ENCODE measurements around the gene GNB1L. TPM values are rescaled to one million over a fixed set of nuclear protein-coding genes. Genes with fewer than 3 reads are reported as not detected.
A peak's percentile ranks its signal among the peaks of the same experiment; 100 is the strongest.

The GNB1L gene
- total RNA-seq, 2 experiments from 2014 or later, result 7.6 to 12.4 TPM

- intact Hi-C loops (cut with DNase I, micrococcal nuclease), result no loop called here
- Mint-ChIP-seq H3K4me1 (peaks cover 29% of the 10 kb centered on the region), H3K27ac (peak within 1 kb of the TSS; percentile 58)
Observed at GRCh38 chr22:19760058-19760950, 94.4 kb downstream of the GNB1L start, which contains the start of gene TBX1. Gene TBX1 (plus strand): TSS chr22:19760778. CDS start chr22:19760844, 66 bp downstream.

DNA sequence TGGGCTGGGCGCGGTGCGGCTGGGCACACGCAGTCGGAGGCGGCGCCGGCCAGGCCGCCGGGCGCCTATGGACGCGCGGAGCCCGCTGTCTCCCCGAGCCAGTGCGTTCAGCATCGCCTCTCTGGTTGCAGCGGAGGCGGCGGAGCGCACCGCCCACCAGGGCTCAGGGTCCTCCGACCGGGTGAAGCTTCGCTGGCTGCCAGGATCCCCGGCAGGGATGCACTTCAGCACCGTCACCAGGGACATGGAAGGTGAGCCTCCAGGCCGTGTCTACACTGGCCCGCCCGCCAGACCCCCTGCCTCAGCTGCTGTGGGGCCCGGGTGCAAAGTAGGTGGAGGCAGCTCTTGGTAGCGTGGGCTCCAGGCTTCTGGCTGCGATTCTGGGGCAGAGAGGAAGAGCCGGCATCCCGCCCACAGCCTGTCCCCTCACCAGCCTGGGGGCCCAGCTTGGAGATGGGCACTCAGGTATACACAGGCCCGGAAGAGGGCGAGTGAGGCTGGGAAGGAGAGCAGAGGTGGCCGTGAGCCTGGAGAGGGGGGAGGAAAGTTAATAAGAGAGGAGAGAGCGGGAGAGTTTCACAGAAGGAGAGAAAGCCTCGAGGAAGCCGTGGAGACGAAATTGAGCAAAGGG lies 95.1 kb downstream of the GNB1L start:
- Mint-ChIP-seq H3K27ac (no peak overlapping the region), H3K27me3 (peaks cover 52% of the 10 kb centered on the region), H3K4me1 (peaks cover 27% of the 10 kb centered on the region), H3K36me3 (ENCODE audit: low read depth) (no peaks in the 10 kb centered on the region), H3K9me3 (ENCODE audit: low read depth) (no peaks in the 10 kb centered on the region), H3K4me3 (peak overlapping the region; percentile 72)
- ChIA-PET POLR2A (no interaction called here), CTCF (interaction anchor here (0.5 kb wide), 1 partner anchor 151 kb away, joined by 3 read pairs; no protein-coding TSS in a partner anchor)
- ATAC-seq (no peak), DNase-seq (no peak)
- intact Hi-C loops (cut with DNase I, micrococcal nuclease), result loop anchor here in 1 of 2 experiments (5.0 kb wide), 1 partner anchor 133 kb away; no protein-coding TSS in a partner anchor

More at GRCh38 chr22:19760058-19760950, 94.4 kb downstream of the GNB1L start, which contains the start of gene TBX1:
- ChIA-PET POLR2A (no interaction called here), CTCF (interaction anchor here (0.5 kb wide), 1 partner anchor 150 kb away, joined by 3 read pairs; no protein-coding TSS in a partner anchor)
- H3K27me3 Mint-ChIP-seq, result peaks cover 56% of the 10 kb centered on the region
- H3K9me3 Mint-ChIP-seq (ENCODE audit: low read depth), result no peaks in the 10 kb centered on the region
- peak within 1 kb of the TSS; percentile 72 for H3K4me3 Mint-ChIP-seq
- no peak for ATAC-seq
- DNase-seq, result no peak
- H3K36me3 Mint-ChIP-seq (ENCODE audit: low read depth), result no peaks in the 10 kb centered on the region

GRCh38 chr22:19758896-19759426 lies 95.7 kb downstream of the GNB1L start:
- no peak for ATAC-seq
- ChIA-PET CTCF (no interaction called here), POLR2A (no interaction called here)
- H3K36me3 Mint-ChIP-seq (ENCODE audit: low read depth), result no peaks in the 10 kb centered on the region
- H3K27me3 Mint-ChIP-seq, result peaks cover 57% of the 10 kb centered on the region
- H3K9me3 Mint-ChIP-seq (ENCODE audit: low read depth), result no peaks in the 10 kb centered on the region
- peaks cover 27% of the 10 kb centered on the region for H3K4me1 Mint-ChIP-seq
- intact Hi-C loops (cut with DNase I, micrococcal nuclease), result loop anchor here in 1 of 2 experiments (5.0 kb wide), 1 partner anchor 133 kb away; no protein-coding TSS in a partner anchor
- no peak overlapping the region for H3K4me3 Mint-ChIP-seq
- no peak for DNase-seq
- no peak overlapping the region for H3K27ac Mint-ChIP-seq

GRCh38 chr22:19757985-19758895 lies 96.4 kb downstream of the GNB1L start:
- Mint-ChIP-seq H3K36me3 (ENCODE audit: low read depth) (no peaks in the 10 kb centered on the region), H3K4me1 (peaks cover 27% of the 10 kb centered on the region), H3K9me3 (ENCODE audit: low read depth) (no peaks in the 10 kb centered on the region), H3K27me3 (peaks cover 57% of the 10 kb centered on the region), H3K27ac (no peak overlapping the region), H3K4me3 (no peak overlapping the region)
- ChIA-PET POLR2A (no interaction called here), CTCF (interaction anchor here (2.0 to 2.3 kb wide), 2 partner anchors 152 to 190 kb away, joined by 9 to 12 read pairs; no protein-coding TSS in a partner anchor)
- ATAC-seq (no peak), DNase-seq (no peak)
- intact Hi-C loops (cut with DNase I, micrococcal nuclease), result loop anchor here in 1 of 2 experiments (2.0 to 5.0 kb wide), 2 partner anchors 33 to 134 kb away; no protein-coding TSS in a partner anchor

DNA sequence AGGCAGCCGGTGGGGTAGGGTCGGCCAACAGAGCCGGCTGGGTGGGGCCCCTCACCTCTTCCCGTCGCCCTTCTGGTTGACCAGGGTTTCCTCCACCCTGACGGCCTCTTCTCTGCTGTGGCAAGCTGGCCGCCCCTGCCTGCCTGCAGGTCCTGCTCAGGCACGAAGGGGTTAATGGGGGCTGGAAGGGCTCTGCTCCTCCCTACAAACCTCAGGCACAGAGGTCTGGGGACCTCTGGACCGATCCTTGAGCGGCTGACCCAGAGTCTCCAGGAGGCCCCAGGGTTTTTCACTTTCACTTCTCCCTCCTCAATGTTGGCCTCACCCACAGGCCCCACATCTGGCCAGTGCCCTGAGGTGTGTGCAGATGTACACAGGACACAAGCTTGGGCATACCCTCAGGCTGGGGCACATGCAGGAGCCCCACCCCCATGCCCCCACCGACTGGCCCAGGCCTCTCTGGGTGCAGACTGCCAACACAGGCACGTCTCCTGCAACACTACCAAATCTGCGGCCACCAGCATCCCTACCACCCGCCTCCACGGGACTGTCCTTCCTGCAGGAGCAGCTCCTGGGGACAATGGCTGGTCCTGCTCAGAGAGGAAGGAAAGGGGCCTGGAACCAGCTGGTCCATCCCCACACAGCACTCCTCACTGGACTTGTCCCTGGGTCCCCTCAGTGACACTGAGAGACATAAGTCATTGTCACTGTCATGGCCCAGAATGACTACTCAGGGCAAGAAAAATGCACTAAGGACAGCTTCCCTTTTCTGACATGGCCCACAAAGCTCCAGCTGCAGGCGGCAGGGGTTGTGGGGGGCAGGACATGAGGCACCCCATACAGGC lies 97.3 kb downstream of the GNB1L start:
- ATAC-seq, result no peak
- CTCF ChIA-PET, result interaction anchor here (0.5 to 2.3 kb wide), 7 partner anchors 15 to 191 kb away, joined by 3 to 12 read pairs (median 6); no protein-coding TSS in a partner anchor
- H3K4me3 Mint-ChIP-seq, result no peak overlapping the region
- intact Hi-C loops (cut with DNase I, micrococcal nuclease), result loop anchor here in 1 of 2 experiments (2.0 to 5.0 kb wide), 2 partner anchors 33 to 135 kb away; no protein-coding TSS in a partner anchor
- no peaks in the 10 kb centered on the region for H3K9me3 Mint-ChIP-seq (ENCODE audit: low read depth)
- H3K4me1 Mint-ChIP-seq, result peaks cover 27% of the 10 kb centered on the region
- DNase-seq, result no peak
- H3K27ac Mint-ChIP-seq, result no peak overlapping the region
- peaks cover 51% of the 10 kb centered on the region for H3K27me3 Mint-ChIP-seq
- POLR2A ChIA-PET, result no interaction called here
- H3K36me3 Mint-ChIP-seq (ENCODE audit: low read depth), result no peaks in the 10 kb centered on the region

- ChIA-PET POLR2A (interaction anchor here (0.6 kb wide), 1 partner anchor 99 kb away, joined by 3 read pairs; no protein-coding TSS in a partner anchor), CTCF (interaction anchor here (0.6 to 2.3 kb wide), 11 partner anchors 11 to 197 kb away, joined by 3 to 12 read pairs (median 3); no protein-coding TSS in a partner anchor)
- Mint-ChIP-seq H3K27ac (no peak overlapping the region), H3K27me3 (peaks cover 46% of the 10 kb centered on the region), H3K9me3 (ENCODE audit: low read depth) (no peaks in the 10 kb centered on the region), H3K4me1 (peaks cover 25% of the 10 kb centered on the region), H3K4me3 (peak overlapping the region; percentile 32), H3K36me3 (ENCODE audit: low read depth) (no peaks in the 10 kb centered on the region)
- peak; percentile 83 for DNase-seq
- peak; percentile 73 for ATAC-seq
- intact Hi-C loops (cut with DNase I, micrococcal nuclease), result loop anchor here in 1 of 2 experiments (1.0 to 5.0 kb wide), 3 partner anchors 32 to 154 kb away; no protein-coding TSS in a partner anchor
Observed at GRCh38 chr22:19756288-19757128, 98.2 kb downstream of the GNB1L start.

DNA sequence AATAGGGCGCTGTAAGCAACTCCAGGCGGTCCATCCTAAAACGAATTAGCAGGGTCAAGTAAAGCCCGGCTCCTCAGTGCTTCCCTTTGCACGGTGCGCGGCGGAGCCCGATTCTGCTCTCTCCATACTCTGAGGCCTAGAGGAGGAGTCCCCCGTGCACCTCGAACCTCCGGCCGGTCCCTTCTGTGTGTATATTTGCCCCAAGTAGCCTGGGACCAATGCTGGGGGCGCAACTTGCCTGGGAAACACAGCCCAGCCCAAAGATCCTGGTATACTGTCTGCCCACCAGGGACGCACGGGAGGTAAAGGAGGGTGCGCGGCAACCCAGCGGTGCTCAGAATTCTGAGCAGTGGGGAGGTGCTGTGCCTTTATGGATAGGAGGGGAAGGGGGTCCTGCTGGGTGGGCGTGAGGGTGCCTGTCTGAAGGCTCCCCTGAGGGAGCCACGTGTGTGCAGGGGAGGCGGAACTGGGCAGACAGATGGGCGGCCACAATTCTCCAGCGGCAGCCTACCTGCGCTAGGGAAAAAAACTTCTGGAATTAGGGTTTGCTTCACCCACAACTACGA lies 98.9 kb downstream of the GNB1L start:
- Mint-ChIP-seq H3K36me3 (ENCODE audit: low read depth) (no peaks in the 10 kb centered on the region), H3K27ac (no peak overlapping the region), H3K4me3 (no peak overlapping the region), H3K4me1 (peaks cover 25% of the 10 kb centered on the region), H3K27me3 (peaks cover 45% of the 10 kb centered on the region), H3K9me3 (ENCODE audit: low read depth) (no peaks in the 10 kb centered on the region)
- ChIA-PET CTCF (interaction anchor here (0.6 to 2.3 kb wide), 11 partner anchors 11 to 198 kb away, joined by 3 to 12 read pairs (median 3); no protein-coding TSS in a partner anchor), POLR2A (interaction anchor here (0.6 kb wide), 1 partner anchor 100 kb away, joined by 3 read pairs; no protein-coding TSS in a partner anchor)
- ATAC-seq, result no peak
- DNase-seq, result no peak
- intact Hi-C loops (cut with DNase I, micrococcal nuclease), result loop anchor here in 1 of 2 experiments (1.0 to 5.0 kb wide), 3 partner anchors 31 to 154 kb away; no protein-coding TSS in a partner anchor

DNA sequence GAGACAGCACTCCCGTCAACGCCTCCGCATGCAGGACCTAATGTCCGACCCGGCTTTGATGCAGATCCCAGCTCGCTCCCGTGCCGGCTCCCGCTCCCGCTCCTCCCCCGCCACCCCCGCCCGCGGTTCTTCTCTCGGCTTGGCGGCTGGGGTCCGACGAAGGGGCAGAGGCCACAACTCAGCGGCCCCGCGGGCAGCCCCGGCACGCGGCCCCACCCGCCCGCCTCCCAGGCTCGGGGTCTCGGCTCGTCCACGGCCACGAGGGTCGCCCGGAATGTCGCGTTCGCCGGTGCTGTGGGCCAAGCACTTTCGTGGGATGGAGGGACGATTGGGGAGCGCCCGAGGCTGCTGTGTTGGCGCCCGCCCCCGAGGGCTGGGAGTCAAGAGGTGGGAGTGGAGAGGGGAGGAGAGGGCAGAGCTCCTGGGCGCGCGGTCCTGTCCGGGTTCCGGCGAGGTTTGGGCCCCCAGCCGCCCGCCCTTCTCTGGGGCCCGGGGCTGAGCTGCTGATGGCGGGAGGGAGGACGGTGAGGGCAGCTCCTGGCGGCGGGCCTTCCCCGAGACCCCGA lies 99.4 kb downstream of the GNB1L start:
- intact Hi-C loops (cut with DNase I, micrococcal nuclease), result loop anchor here in 1 of 2 experiments (5.0 kb wide), 1 partner anchor 137 kb away; no protein-coding TSS in a partner anchor
- DNase-seq, result no peak
- Mint-ChIP-seq H3K4me1 (peaks cover 24% of the 10 kb centered on the region), H3K27me3 (peaks cover 44% of the 10 kb centered on the region), H3K36me3 (ENCODE audit: low read depth) (no peaks in the 10 kb centered on the region), H3K27ac (no peak overlapping the region), H3K9me3 (ENCODE audit: low read depth) (no peaks in the 10 kb centered on the region), H3K4me3 (no peak overlapping the region)
- ChIA-PET POLR2A (no interaction called here), CTCF (interaction anchor here (2.0 kb wide), 1 partner anchor 25 kb away, joined by 9 read pairs; no protein-coding TSS in a partner anchor)
- ATAC-seq, result no peak

All from activated CD4-positive, alpha-beta T cell treated with anti-CD3 and anti-CD28 coated beads for 36 hours (primary cell).